Measurements from ENCODE around the gene ARHGAP35. TPM values are rescaled to one million over a fixed set of nuclear protein-coding genes. Genes with fewer than 3 reads are reported as not detected.

Gene ARHGAP35
- total and polyA plus RNA-seq, 2 experiments from 2014 or later = 13.6 to 57.7 TPM

DNA sequence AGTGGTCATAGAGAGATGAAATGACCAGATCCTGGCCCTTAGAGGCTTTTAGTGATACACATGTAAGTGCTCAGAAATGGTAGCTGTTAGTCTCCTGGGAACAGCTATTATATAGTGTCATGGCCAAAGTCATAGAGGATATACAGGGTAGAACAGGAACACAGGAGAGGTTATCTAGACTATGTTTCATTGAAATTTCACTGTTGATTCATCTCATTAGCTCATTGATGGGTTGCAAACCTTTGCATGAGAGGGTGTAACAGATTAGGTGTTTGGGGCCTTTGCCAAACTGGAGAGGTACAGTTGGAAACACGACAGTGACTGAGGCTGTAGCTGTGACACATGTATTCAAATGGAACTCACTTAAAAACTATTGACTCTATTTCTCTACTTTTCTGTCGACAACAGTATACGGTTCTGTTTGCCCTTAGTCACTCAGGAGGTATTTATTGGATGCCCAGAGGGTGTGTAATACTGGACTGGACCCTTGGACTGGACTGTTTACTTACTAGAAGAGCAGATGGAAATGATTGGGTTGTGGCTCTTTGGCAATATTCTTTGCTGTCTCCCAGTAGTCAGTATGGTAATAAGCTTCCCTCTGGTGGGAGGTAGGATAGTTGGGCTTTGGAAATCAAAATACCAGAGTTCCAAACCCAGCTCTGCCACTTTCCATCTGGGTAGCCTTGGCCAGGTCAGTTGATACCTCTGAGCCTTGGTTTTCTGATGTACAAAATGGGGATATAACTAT, 29.8 kb downstream of the ARHGAP35 start:
- no peaks in the 10 kb centered on the region for H3K9me2 ChIP-seq (ENCODE audit: insufficient read depth)
- DNase-seq (ENCODE audit: low spot score) = no peak
- Mint-ChIP-seq H3K27ac (0 out of 2 replicates have a peak overlapping the region, but pooled peaks have one; percentile 3), H3K4me3 (no peak overlapping the region), H3K36me3 (ENCODE audit: low read depth) (0 out of 3 replicates have a peak, but pooled peaks cover 2% of the 10 kb centered on the region), H3K9me3 (no peaks in the 10 kb centered on the region; the same call in 2 of the 3 replicates), H3K27me3 (ENCODE audit: insufficient read depth, low read depth, poor library complexity) (no peaks in the 10 kb centered on the region), H3K4me1 (peaks cover 25% of the 10 kb centered on the region)
- no peaks in the 10 kb centered on the region for H3K36me3 ChIP-seq (ENCODE audit: insufficient read depth)
- no peak; the same call in 2 of the 3 replicates for ATAC-seq
- H3K27me3 ChIP-seq (ENCODE audit: insufficient read depth) = no peaks in the 10 kb centered on the region
- H3K4me3 ChIP-seq = no peak overlapping the region
- TF ChIP-seq STAT1 (IDR thresholded peaks at IDR 0.05; ENCODE audit: unreplicated experiment) (no peak), EZH2 (IDR thresholded peaks at IDR 0.05; ENCODE audit: low read depth, unreplicated experiment) (no peak), ZNF331 (CRISPR knock-in tag; IDR thresholded peaks at IDR 0.05; ENCODE audit: low read depth) (no peak), JUNB (IDR thresholded peaks at IDR 0.05; ENCODE audit: unreplicated experiment) (no peak), POLR2AphosphoS5 (IDR thresholded peaks at IDR 0.05; ENCODE audit: low read depth) (no peak), ZNF114 (CRISPR knock-in tag; IDR thresholded peaks at IDR 0.05) (no peak), CREB1 (CRISPR knock-in tag; IDR thresholded peaks at IDR 0.05; ENCODE audit: low read depth) (no peak), EZH2phosphoT487 (IDR thresholded peaks at IDR 0.05; ENCODE audit: unreplicated experiment) (no peak), NANOG (IDR thresholded peaks at IDR 0.05; ENCODE audit: borderline replicate concordance) (no peak)
- TF ChIP-seq, protein P1, sequence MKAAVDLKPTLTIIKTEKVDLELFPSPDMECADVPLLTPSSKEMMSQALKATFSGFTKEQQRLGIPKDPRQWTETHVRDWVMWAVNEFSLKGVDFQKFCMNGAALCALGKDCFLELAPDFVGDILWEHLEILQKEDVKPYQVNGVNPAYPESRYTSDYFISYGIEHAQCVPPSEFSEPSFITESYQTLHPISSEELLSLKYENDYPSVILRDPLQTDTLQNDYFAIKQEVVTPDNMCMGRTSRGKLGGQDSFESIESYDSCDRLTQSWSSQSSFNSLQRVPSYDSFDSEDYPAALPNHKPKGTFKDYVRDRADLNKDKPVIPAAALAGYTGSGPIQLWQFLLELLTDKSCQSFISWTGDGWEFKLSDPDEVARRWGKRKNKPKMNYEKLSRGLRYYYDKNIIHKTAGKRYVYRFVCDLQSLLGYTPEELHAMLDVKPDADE (IDR thresholded peaks at IDR 0.05) = no peak
- TF ChIP-seq, protein P2, sequence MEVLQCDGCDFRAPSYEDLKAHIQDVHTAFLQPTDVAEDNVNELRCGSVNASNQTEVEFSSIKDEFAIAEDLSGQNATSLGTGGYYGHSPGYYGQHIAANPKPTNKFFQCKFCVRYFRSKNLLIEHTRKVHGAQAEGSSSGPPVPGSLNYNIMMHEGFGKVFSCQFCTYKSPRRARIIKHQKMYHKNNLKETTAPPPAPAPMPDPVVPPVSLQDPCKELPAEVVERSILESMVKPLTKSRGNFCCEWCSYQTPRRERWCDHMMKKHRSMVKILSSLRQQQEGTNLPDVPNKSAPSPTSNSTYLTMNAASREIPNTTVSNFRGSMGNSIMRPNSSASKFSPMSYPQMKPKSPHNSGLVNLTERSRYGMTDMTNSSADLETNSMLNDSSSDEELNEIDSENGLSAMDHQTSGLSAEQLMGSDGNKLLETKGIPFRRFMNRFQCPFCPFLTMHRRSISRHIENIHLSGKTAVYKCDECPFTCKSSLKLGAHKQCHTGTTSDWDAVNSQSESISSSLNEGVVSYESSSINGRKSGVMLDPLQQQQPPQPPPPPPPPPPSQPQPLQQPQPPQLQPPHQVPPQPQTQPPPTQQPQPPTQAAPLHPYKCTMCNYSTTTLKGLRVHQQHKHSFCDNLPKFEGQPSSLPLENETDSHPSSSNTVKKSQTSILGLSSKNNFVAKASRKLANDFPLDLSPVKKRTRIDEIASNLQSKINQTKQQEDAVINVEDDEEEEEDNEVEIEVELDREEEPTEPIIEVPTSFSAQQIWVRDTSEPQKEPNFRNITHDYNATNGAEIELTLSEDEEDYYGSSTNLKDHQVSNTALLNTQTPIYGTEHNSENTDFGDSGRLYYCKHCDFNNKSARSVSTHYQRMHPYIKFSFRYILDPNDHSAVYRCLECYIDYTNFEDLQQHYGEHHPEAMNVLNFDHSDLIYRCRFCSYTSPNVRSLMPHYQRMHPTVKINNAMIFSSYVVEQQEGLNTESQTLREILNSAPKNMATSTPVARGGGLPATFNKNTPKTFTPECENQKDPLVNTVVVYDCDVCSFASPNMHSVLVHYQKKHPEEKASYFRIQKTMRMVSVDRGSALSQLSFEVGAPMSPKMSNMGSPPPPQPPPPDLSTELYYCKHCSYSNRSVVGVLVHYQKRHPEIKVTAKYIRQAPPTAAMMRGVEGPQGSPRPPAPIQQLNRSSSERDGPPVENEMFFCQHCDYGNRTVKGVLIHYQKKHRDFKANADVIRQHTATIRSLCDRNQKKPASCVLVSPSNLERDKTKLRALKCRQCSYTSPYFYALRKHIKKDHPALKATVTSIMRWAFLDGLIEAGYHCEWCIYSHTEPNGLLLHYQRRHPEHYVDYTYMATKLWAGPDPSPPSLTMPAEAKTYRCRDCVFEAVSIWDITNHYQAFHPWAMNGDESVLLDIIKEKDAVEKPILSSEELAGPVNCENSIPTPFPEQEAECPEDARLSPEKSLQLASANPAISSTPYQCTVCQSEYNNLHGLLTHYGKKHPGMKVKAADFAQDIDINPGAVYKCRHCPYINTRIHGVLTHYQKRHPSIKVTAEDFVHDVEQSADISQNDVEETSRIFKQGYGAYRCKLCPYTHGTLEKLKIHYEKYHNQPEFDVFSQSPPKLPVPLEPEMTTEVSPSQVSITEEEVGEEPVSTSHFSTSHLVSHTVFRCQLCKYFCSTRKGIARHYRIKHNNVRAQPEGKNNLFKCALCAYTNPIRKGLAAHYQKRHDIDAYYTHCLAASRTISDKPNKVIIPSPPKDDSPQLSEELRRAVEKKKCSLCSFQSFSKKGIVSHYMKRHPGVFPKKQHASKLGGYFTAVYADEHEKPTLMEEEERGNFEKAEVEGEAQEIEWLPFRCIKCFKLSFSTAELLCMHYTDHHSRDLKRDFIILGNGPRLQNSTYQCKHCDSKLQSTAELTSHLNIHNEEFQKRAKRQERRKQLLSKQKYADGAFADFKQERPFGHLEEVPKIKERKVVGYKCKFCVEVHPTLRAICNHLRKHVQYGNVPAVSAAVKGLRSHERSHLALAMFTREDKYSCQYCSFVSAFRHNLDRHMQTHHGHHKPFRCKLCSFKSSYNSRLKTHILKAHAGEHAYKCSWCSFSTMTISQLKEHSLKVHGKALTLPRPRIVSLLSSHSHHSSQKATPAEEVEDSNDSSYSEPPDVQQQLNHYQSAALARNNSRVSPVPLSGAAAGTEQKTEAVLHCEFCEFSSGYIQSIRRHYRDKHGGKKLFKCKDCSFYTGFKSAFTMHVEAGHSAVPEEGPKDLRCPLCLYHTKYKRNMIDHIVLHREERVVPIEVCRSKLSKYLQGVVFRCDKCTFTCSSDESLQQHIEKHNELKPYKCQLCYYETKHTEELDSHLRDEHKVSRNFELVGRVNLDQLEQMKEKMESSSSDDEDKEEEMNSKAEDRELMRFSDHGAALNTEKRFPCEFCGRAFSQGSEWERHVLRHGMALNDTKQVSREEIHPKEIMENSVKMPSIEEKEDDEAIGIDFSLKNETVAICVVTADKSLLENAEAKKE (CRISPR knock-in tag; IDR thresholded peaks at IDR 0.05) = no peak
- TF ChIP-seq, protein P3, sequence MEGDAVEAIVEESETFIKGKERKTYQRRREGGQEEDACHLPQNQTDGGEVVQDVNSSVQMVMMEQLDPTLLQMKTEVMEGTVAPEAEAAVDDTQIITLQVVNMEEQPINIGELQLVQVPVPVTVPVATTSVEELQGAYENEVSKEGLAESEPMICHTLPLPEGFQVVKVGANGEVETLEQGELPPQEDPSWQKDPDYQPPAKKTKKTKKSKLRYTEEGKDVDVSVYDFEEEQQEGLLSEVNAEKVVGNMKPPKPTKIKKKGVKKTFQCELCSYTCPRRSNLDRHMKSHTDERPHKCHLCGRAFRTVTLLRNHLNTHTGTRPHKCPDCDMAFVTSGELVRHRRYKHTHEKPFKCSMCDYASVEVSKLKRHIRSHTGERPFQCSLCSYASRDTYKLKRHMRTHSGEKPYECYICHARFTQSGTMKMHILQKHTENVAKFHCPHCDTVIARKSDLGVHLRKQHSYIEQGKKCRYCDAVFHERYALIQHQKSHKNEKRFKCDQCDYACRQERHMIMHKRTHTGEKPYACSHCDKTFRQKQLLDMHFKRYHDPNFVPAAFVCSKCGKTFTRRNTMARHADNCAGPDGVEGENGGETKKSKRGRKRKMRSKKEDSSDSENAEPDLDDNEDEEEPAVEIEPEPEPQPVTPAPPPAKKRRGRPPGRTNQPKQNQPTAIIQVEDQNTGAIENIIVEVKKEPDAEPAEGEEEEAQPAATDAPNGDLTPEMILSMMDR (conservative IDR thresholded peaks at IDR 0.05; ENCODE audit: low read depth in 2 of 2) = no peak
- TF ChIP-seq, protein P4, sequence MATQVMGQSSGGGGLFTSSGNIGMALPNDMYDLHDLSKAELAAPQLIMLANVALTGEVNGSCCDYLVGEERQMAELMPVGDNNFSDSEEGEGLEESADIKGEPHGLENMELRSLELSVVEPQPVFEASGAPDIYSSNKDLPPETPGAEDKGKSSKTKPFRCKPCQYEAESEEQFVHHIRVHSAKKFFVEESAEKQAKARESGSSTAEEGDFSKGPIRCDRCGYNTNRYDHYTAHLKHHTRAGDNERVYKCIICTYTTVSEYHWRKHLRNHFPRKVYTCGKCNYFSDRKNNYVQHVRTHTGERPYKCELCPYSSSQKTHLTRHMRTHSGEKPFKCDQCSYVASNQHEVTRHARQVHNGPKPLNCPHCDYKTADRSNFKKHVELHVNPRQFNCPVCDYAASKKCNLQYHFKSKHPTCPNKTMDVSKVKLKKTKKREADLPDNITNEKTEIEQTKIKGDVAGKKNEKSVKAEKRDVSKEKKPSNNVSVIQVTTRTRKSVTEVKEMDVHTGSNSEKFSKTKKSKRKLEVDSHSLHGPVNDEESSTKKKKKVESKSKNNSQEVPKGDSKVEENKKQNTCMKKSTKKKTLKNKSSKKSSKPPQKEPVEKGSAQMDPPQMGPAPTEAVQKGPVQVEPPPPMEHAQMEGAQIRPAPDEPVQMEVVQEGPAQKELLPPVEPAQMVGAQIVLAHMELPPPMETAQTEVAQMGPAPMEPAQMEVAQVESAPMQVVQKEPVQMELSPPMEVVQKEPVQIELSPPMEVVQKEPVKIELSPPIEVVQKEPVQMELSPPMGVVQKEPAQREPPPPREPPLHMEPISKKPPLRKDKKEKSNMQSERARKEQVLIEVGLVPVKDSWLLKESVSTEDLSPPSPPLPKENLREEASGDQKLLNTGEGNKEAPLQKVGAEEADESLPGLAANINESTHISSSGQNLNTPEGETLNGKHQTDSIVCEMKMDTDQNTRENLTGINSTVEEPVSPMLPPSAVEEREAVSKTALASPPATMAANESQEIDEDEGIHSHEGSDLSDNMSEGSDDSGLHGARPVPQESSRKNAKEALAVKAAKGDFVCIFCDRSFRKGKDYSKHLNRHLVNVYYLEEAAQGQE (IDR thresholded peaks at IDR 0.05; ENCODE audit: unreplicated experiment) = no peak
- no peak overlapping the region; the same call in 1 of the 2 replicates for H3K27ac ChIP-seq (ENCODE audit: low read depth)
- peaks cover 6% of the 10 kb centered on the region for H3K4me1 ChIP-seq (ENCODE audit: insufficient read depth)
- H4K20me1 ChIP-seq (replicated peaks; ENCODE audit: insufficient read depth) = peaks cover 36% of the 10 kb centered on the region
- H3K79me2 ChIP-seq (replicated peaks; ENCODE audit: insufficient read depth) = peaks cover 98% of the 10 kb centered on the region
- H3F3A ChIP-seq (replicated peaks; ENCODE audit: low read depth) = no peaks in the 10 kb centered on the region
- no peak overlapping the region for H2AFZ ChIP-seq
- H3K4me2 ChIP-seq = no peak overlapping the region
